HG02798 (cell line): Measurements from ENCODE around the gene AQP10.
"Not testable (repeated sequence)": the region's sequence is repeated elsewhere in the genome, so short reads cannot be mapped to it uniquely, and the experiment has no call there.

ENCODE experiments used
- ATAC-seq: cut with Tn5 transposase; IDR thresholded peaks from one replicate; pipeline ENCODE4 v1.9.1; 2021; ENCODE audit warnings: mild to moderate bottlenecking; ENCODE audit not compliant: unreplicated experiment, poor library complexity

AQP10 gene

GRCh38 chr1:154323493-154323892 is 2.6 kb downstream of the AQP10 start:
- no peak for ATAC-seq

- no peak for ATAC-seq
Observed at GRCh38 chr1:154324241-154324640, 3.3 kb downstream of the AQP10 start.

- peak; percentile 54 for ATAC-seq
Observed at GRCh38 chr1:154324669-154325582, 4.0 kb downstream of the AQP10 start, which contains the start of gene ATP8B2. Gene ATP8B2 (plus strand): TSS chr1:154325525. CDS start chr1:154328142, 2,617 bp downstream.

- peak; percentile 1 for ATAC-seq
Observed at GRCh38 chr1:154325583-154326545, 5.0 kb downstream of the AQP10 start.

- ATAC-seq, result no peak
Observed at GRCh38 chr1:154326546-154327465, 5.9 kb downstream of the AQP10 start.

- ATAC-seq, result no peak
Observed at GRCh38 chr1:154327466-154328317, 6.8 kb downstream of the AQP10 start.

- peak; percentile 58 for ATAC-seq
Observed at GRCh38 chr1:154328318-154329151, 7.6 kb downstream of the AQP10 start.

GRCh38 chr1:154329152-154329521 is 8.2 kb downstream of the AQP10 start:
- no peak for ATAC-seq

- ATAC-seq, result no peak
Observed at GRCh38 chr1:154329551-154330131, 8.7 kb downstream of the AQP10 start.

GRCh38 chr1:154330669-154331068 is 9.8 kb downstream of the AQP10 start:
- no peak for ATAC-seq

- no peak for ATAC-seq
Observed at GRCh38 chr1:154334079-154335024, 13.5 kb downstream of the AQP10 start.

- peak; percentile 62 for ATAC-seq
Observed at GRCh38 chr1:154335025-154335714, 14.3 kb downstream of the AQP10 start.

GRCh38 chr1:154337253-154337894 is 16.5 kb downstream of the AQP10 start:
- ATAC-seq, result no peak

- no peak for ATAC-seq
Observed at GRCh38 chr1:154338875-154339274, 18.0 kb downstream of the AQP10 start.

GRCh38 chr1:154341366-154341765 is 20.5 kb downstream of the AQP10 start:
- ATAC-seq, result not testable (repeated sequence)

GRCh38 chr1:154342132-154342531 is 21.2 kb downstream of the AQP10 start:
- no peak for ATAC-seq
